K562 (cell line): ENCODE measurements around the gene MAU2. TPM values are rescaled to one million over a fixed set of nuclear protein-coding genes. Genes with fewer than 3 reads are reported as not detected.

Experiments used
- EGR1 ChIP-seq: fragments of 450-650 bp; conservative IDR thresholded peaks from 2 replicates; pipeline ENCODE4 v1.6.1; 2017; ENCODE audit warnings: mild to moderate bottlenecking
- ESRRA ChIP-seq: fragments of 450-650 bp; IDR thresholded peaks from 2 replicates; pipeline ENCODE4 v1.6.1; 2014; ENCODE audit warnings: low read depth, mild to moderate bottlenecking, moderate library complexity, borderline replicate concordance
- GABPB1 ChIP-seq: sonication (generic); formaldehyde crosslinking; IDR thresholded peaks from 2 replicates; pipeline ENCODE4 v1.8.0; 2022; ENCODE audit warnings: mild to moderate bottlenecking, missing genetic modification reagents
- HDAC8 ChIP-seq: fragments of 450-650 bp; IDR thresholded peaks from 2 replicates; pipeline ENCODE4 v1.6.1; 2016; ENCODE audit warnings: mild to moderate bottlenecking, missing genetic modification characterization, moderate library complexity, missing compliant biosample characterization
- NONO ChIP-seq, 2 experiments: fragments of 200-400 bp in 1 of 2; fragments of 450-650 bp in 1 of 2; formaldehyde crosslinking in 1 of 2; IDR thresholded peaks; 2 replicates each; pipeline ENCODE4 v1.6.1; 2017; ENCODE audit warnings: low read depth in 2 of 2, mild to moderate bottlenecking in 2 of 2, moderate library complexity in 2 of 2, low read length in 1 of 2
- RBM34 ChIP-seq: fragments of 200-400 bp; formaldehyde crosslinking; IDR thresholded peaks from 2 replicates; pipeline ENCODE4 v1.6.1; 2018; ENCODE audit warnings: low read length, borderline replicate concordance; ENCODE audit not compliant: insufficient read depth
- SRSF3 ChIP-seq: fragments of 200-400 bp; formaldehyde crosslinking; IDR thresholded peaks from 2 replicates; pipeline ENCODE4 v1.6.1; 2016; ENCODE audit warnings: mild to moderate bottlenecking, low read length, moderate library complexity; ENCODE audit not compliant: insufficient read depth
- TCF7 ChIP-seq: sonication (generic); IDR thresholded peaks from 2 replicates; pipeline ENCODE4 v1.6.1; 2016; ENCODE audit warnings: antibody characterized with exemption, borderline replicate concordance
- ZNF507 ChIP-seq: conservative IDR thresholded peaks from 2 replicates; pipeline ENCODE4 v1.6.1; 2017; ENCODE audit warnings: missing genetic modification characterization, missing compliant biosample characterization
- ZNF764 ChIP-seq: fragments of 250-450 bp; sonication (Bioruptor Pico); IDR thresholded peaks from 2 replicates; pipeline ENCODE4 v1.4.0; 2020; ENCODE audit warnings: low read depth, mild to moderate bottlenecking, moderate library complexity
- polyA plus RNA-seq, 8 experiments: library from polyadenylated mRNA; depleted of rRNA in 4 of 8; stranded (reverse) in 5 of 8; unstranded in 3 of 8; fragments of >200 nt; fragmentation: Nextera tagmentation in 2 of 8; fragmentation: Illumina TruSeq in 1 of 8; extraction: Ambion mirVana in 2 of 8; extraction: Trizol in 1 of 8; gene quantifications; 2 replicates each; pipeline versions ENCODE4 v1.2.1 to v1.2.3, GENCODE V29; 2011 to 2014; ENCODE audit warnings: inconsistent platforms in 1 of 8, missing spikeins in 1 of 8
- total RNA-seq, 7 experiments: library from RNA; depleted of rRNA in 6 of 7; stranded (reverse); fragments of >200 nt in 6 of 7; fragmentation: Illumina TruSeq in 2 of 7; extraction: Trizol in 2 of 7; gene quantifications; 2 replicates each; pipeline versions ENCODE4 v1.2.1 to v1.2.3, GENCODE V29; 2011 to 2021; ENCODE audit warnings: low replicate concordance in 1 of 7
- TF ChIP-seq, protein P1 (sequence below): sonication (generic); formaldehyde crosslinking; IDR thresholded peaks from 2 replicates; pipeline ENCODE4 v1.8.1; 2023; ENCODE audit warnings: mild to moderate bottlenecking, missing genetic modification reagents
- TF ChIP-seq, protein P2 (sequence below): fragments of 450-650 bp; formaldehyde crosslinking; IDR thresholded peaks from 2 replicates; pipeline ENCODE4 v1.4.0; 2022; ENCODE audit warnings: missing genetic modification characterization
- TF ChIP-seq, protein P3 (sequence below): fragments of 250-450 bp; sonication (Bioruptor Pico); IDR thresholded peaks from 2 replicates; pipeline ENCODE4 v1.5.0; 2021
- TF ChIP-seq, protein P4 (sequence below): sonication (generic); formaldehyde crosslinking; IDR thresholded peaks from 2 replicates; pipeline ENCODE4 v1.8.0; 2022; ENCODE audit warnings: missing genetic modification reagents, mild to moderate bottlenecking, moderate library complexity, borderline replicate concordance

The MAU2 gene
- total and polyA plus RNA-seq, 9 of the 15 experiments (the other 6 are each of a cell fraction or from before 2014, with no cell fraction given) = 1.2 to 48.1 (median 19.4) TPM

DNA sequence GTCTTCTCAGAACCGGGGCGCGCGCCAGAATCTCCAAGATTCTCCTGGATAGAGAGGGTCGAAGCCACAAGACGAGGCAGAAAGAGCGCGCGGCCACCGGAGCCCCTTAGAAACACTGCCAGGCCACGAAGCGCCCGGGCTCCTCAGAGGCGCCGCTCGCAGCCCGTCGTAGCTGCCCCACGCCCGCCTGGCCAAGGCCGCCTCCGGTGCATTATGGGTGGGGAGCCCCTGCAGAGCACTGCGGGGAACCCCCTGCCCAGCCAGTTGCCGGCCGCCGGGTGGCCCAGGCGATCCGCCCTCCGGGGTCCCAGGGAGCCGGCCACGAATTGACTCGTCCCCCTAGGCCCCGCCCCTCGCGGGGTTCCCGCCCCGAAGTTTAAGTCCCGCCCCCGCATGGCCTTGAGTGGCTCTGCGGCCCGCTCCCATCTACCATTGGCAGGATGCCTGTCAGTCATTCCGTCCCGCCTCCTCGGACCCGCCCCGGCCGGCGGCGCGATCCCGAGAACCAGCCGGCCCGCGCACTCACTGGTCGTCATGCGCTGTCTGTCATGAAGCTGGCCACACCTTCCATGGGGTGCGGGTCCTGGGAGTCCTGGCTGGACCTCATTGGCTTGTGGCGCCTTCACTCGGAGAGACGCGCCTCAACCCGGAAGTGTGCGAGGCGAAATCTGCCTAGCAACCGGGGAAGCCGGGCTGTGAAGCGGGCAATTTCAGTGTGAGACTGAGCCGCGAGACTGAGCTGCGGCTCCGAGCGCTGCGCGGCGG lies 64.7 kb downstream of the MAU2 start (continued):
- TF ChIP-seq, protein P1, sequence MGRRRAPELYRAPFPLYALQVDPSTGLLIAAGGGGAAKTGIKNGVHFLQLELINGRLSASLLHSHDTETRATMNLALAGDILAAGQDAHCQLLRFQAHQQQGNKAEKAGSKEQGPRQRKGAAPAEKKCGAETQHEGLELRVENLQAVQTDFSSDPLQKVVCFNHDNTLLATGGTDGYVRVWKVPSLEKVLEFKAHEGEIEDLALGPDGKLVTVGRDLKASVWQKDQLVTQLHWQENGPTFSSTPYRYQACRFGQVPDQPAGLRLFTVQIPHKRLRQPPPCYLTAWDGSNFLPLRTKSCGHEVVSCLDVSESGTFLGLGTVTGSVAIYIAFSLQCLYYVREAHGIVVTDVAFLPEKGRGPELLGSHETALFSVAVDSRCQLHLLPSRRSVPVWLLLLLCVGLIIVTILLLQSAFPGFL (CRISPR knock-in tag) = no peak
- TF ChIP-seq TCF7 = no peak
- no peak for TF ChIP-seq ESRRA
- peak; percentile 85 for TF ChIP-seq EGR1
- TF ChIP-seq RBM34 = no peak
- TF ChIP-seq, protein P2, sequence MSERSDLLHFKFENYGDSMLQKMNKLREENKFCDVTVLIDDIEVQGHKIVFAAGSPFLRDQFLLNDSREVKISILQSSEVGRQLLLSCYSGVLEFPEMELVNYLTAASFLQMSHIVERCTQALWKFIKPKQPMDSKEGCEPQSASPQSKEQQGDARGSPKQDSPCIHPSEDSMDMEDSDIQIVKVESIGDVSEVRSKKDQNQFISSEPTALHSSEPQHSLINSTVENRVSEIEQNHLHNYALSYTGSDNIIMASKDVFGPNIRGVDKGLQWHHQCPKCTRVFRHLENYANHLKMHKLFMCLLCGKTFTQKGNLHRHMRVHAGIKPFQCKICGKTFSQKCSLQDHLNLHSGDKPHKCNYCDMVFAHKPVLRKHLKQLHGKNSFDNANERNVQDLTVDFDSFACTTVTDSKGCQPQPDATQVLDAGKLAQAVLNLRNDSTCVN (CRISPR knock-in tag) = no peak
- TF ChIP-seq HDAC8 = peak; percentile 81; the same call in 1 of the 2 replicates
- TF ChIP-seq SRSF3 = no peak
- TF ChIP-seq GABPB1 = peak; percentile 82
- TF ChIP-seq, protein P3, sequence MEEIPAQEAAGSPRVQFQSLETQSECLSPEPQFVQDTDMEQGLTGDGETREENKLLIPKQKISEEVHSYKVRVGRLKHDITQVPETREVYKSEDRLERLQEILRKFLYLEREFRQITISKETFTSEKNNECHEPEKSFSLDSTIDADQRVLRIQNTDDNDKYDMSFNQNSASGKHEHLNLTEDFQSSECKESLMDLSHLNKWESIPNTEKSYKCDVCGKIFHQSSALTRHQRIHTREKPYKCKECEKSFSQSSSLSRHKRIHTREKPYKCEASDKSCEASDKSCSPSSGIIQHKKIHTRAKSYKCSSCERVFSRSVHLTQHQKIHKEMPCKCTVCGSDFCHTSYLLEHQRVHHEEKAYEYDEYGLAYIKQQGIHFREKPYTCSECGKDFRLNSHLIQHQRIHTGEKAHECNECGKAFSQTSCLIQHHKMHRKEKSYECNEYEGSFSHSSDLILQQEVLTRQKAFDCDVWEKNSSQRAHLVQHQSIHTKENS = no peak
- no peak for TF ChIP-seq ZNF507
- no peak for TF ChIP-seq ZNF764
- TF ChIP-seq, protein P4, sequence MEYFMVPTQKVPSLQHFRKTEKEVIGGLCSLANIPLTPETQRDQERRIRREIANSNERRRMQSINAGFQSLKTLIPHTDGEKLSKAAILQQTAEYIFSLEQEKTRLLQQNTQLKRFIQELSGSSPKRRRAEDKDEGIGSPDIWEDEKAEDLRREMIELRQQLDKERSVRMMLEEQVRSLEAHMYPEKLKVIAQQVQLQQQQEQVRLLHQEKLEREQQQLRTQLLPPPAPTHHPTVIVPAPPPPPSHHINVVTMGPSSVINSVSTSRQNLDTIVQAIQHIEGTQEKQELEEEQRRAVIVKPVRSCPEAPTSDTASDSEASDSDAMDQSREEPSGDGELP (CRISPR knock-in tag) = peak; percentile 85
- TF ChIP-seq NONO (IDR thresholded peaks at IDR 0.05; ENCODE audit: low read depth in 2 of 2, low read length in 1 of 2) = peak in 1 of 2 experiments; percentile 56; a peak in 1 of 4 replicates
